ENCODE measurements around the gene CHIT1. TPM values are rescaled to one million over a fixed set of nuclear protein-coding genes. Genes with fewer than 3 reads are reported as not detected.

Gene CHIT1
- total RNA-seq, 2 experiments from 2014 or later: 1.9 to 3.6 TPM

- no peak for DNase-seq (ENCODE audit: low spot score)
- TF ChIP-seq CTCF (conservative IDR thresholded peaks at IDR 0.05; ENCODE audit: low read length) (no peak), EZH2phosphoT487 (IDR thresholded peaks at IDR 0.05; ENCODE audit: borderline replicate concordance, low read depth, low read length) (no peak)
- H3K79me2 ChIP-seq (ENCODE audit: insufficient read depth, low read depth, low read length): no peaks in the 10 kb centered on the region
- BruUV-seq (replicated peaks): no TSS peak
- no peaks in the 10 kb centered on the region for H4K20me1 ChIP-seq (ENCODE audit: insufficient read depth, low read length)
- intact Hi-C loops (cut with micrococcal nuclease; ENCODE audit: unreplicated experiment): no loop called here
- H3K36me3 ChIP-seq (ENCODE audit: insufficient read depth, low read length): no peaks in the 10 kb centered on the region
- no peaks in the 10 kb centered on the region for H3K4me1 ChIP-seq (ENCODE audit: insufficient read depth, low read length, poor library complexity, severe bottlenecking)
- ChIA-PET POLR2A (no interaction called here), CTCF (ENCODE audit: unreplicated experiment) (no interaction called here)
- no peaks in the 10 kb centered on the region for H3K9me2 ChIP-seq (ENCODE audit: insufficient read depth, low read length)
- no peak overlapping the region for H2AFZ ChIP-seq (ENCODE audit: low read length)
- no peak overlapping the region for H3K27ac ChIP-seq (ENCODE audit: low read depth, low read length, poor library complexity, severe bottlenecking)
- no peak overlapping the region for H3K4me2 ChIP-seq (ENCODE audit: low read length)
- H3K9me3 ChIP-seq (ENCODE audit: low read length): no peaks in the 10 kb centered on the region
- no peak overlapping the region for H3K4me3 ChIP-seq (ENCODE audit: low read depth, low read length, poor library complexity, severe bottlenecking)
Observed at GRCh38 chr1:203185061-203185461, 44.4 kb downstream of the CHIT1 start.

- TF ChIP-seq CTCF (conservative IDR thresholded peaks at IDR 0.05; ENCODE audit: low read length) (no peak), EZH2phosphoT487 (IDR thresholded peaks at IDR 0.05; ENCODE audit: borderline replicate concordance, low read depth, low read length) (no peak)
- Histone ChIP-seq H3K4me1 (ENCODE audit: insufficient read depth, low read length, poor library complexity, severe bottlenecking) (no peaks in the 10 kb centered on the region), H3K36me3 (ENCODE audit: insufficient read depth, low read length) (no peaks in the 10 kb centered on the region), H3K79me2 (ENCODE audit: insufficient read depth, low read depth, low read length) (no peaks in the 10 kb centered on the region), H4K20me1 (ENCODE audit: insufficient read depth, low read length) (no peaks in the 10 kb centered on the region), H3K9me3 (ENCODE audit: low read length) (no peaks in the 10 kb centered on the region), H3K4me3 (ENCODE audit: low read depth, low read length, poor library complexity, severe bottlenecking) (no peak overlapping the region), H2AFZ (ENCODE audit: low read length) (no peak overlapping the region), H3K27ac (ENCODE audit: low read depth, low read length, poor library complexity, severe bottlenecking) (no peak overlapping the region), H3K9me2 (ENCODE audit: insufficient read depth, low read length) (no peaks in the 10 kb centered on the region), H3K4me2 (ENCODE audit: low read length) (no peak overlapping the region)
- POLR2A ChIA-PET: no interaction called here
- no TSS peak for BruUV-seq (replicated peaks)
- intact Hi-C loops (cut with micrococcal nuclease; ENCODE audit: unreplicated experiment): no loop called here
- CTCF ChIA-PET (ENCODE audit: unreplicated experiment): no interaction called here
- DNase-seq (ENCODE audit: low spot score): no peak
Observed at GRCh38 chr1:203184467-203184866, 45.0 kb downstream of the CHIT1 start.

GRCh38 chr1:203183828-203184227, 45.6 kb downstream of the CHIT1 start:
- POLR2A ChIA-PET: interaction anchor here (0.6 kb wide), 1 partner anchor 408 kb away, joined by 4 read pairs; no protein-coding TSS in a partner anchor
- Histone ChIP-seq H3K4me3 (ENCODE audit: low read depth, low read length, poor library complexity, severe bottlenecking) (no peak overlapping the region), H3K4me1 (ENCODE audit: insufficient read depth, low read length, poor library complexity, severe bottlenecking) (no peaks in the 10 kb centered on the region), H3K9me3 (ENCODE audit: low read length) (no peaks in the 10 kb centered on the region), H3K9me2 (ENCODE audit: insufficient read depth, low read length) (no peaks in the 10 kb centered on the region), H4K20me1 (ENCODE audit: insufficient read depth, low read length) (no peaks in the 10 kb centered on the region), H3K4me2 (ENCODE audit: low read length) (no peak overlapping the region), H3K36me3 (ENCODE audit: insufficient read depth, low read length) (no peaks in the 10 kb centered on the region), H2AFZ (ENCODE audit: low read length) (no peak overlapping the region), H3K79me2 (ENCODE audit: insufficient read depth, low read depth, low read length) (no peaks in the 10 kb centered on the region), H3K27ac (ENCODE audit: low read depth, low read length, poor library complexity, severe bottlenecking) (no peak overlapping the region)
- TF ChIP-seq CTCF (conservative IDR thresholded peaks at IDR 0.05; ENCODE audit: low read length) (no peak), EZH2phosphoT487 (IDR thresholded peaks at IDR 0.05; ENCODE audit: borderline replicate concordance, low read depth, low read length) (no peak)
- no peak for DNase-seq (ENCODE audit: low spot score)
- no TSS peak for BruUV-seq (replicated peaks)
- intact Hi-C loops (cut with micrococcal nuclease; ENCODE audit: unreplicated experiment): no loop called here
- CTCF ChIA-PET (ENCODE audit: unreplicated experiment): no interaction called here

All from OCI-LY7 (cell line).